Psoas muscle (tissue), 8 donors: ENCODE results near the gene SH2D1A. TPM values are rescaled to one million over a fixed set of nuclear protein-coding genes. Genes with fewer than 3 reads are reported as not detected.
"Not testable (repeated sequence)": the region's sequence is repeated elsewhere in the genome, so short reads cannot be mapped to it uniquely, and the experiment has no call there.

Experiments used
- ATAC-seq, 4 donors: fragments of 200-7000 bp; cut with Tn5 transposase; one replicate each; pipeline ENCODE4 v1.9.1; 2020; ENCODE audit warnings: moderate library complexity in 3 of 4, mild to moderate bottlenecking in 2 of 4
- DNase-seq, 2 donors: peaks; one replicate each; pipeline ENCODE4 v3.0.0-alpha.2; 2020
- H3K27ac ChIP-seq: fragments of 200-600 bp; one replicate; pipeline ENCODE4 v1.8.0; 2022
- H3K27me3 ChIP-seq, 3 donors: fragments of 200-600 bp in 1 of 3; one replicate each; pipeline versions ENCODE4 v1.6.1 to v1.8.0; 2013 to 2022; ENCODE audit warnings: low read length in 2 of 3, mild to moderate bottlenecking in 2 of 3, moderate library complexity in 1 of 3; ENCODE audit not compliant: insufficient read depth in 3 of 3
- H3K36me3 ChIP-seq, 2 donors: fragments of 200-600 bp in 1 of 2; one replicate each; pipeline versions ENCODE4 v1.6.1 to v1.8.0; 2013 to 2022; ENCODE audit warnings: low read depth in 1 of 2, mild to moderate bottlenecking in 1 of 2, moderate library complexity in 1 of 2; ENCODE audit not compliant: insufficient read depth in 1 of 2
- H3K4me1 ChIP-seq: fragments of 200-600 bp; one replicate; pipeline ENCODE4 v1.8.0; 2022
- H3K4me3 ChIP-seq: fragments of 200-600 bp; one replicate; pipeline ENCODE4 v1.8.0; 2022; ENCODE audit warnings: mild to moderate bottlenecking
- H3K9me3 ChIP-seq: fragments of 200-600 bp; one replicate; pipeline ENCODE4 v1.8.0; 2022
- CTCF ChIP-seq: fragments of 200-600 bp; IDR thresholded peaks from one replicate; pipeline ENCODE4 v1.8.0; 2022; ENCODE audit warnings: antibody characterized with exemption
- WGBS, 3 donors: extraction: QIAGEN DNeasy Blood & Tissue Kit; methylation state at CpG; one replicate each; pipeline versions ENCODE4 v1.1.6 to v1.1.7; 2013; 5-methylcytosine and 5-hydroxymethylcytosine counted together
- intact Hi-C, 2 donors: fragments of 100-400 bp; cut with DNase I; formaldehyde crosslinking; loops; one replicate each; pipeline versions ENCODE4 v1.11.0 to v1.14.2; 2022
- polyA plus RNA-seq, 3 donors: library from polyadenylated mRNA; stranded (reverse); fragments of 200-250 nt; gene quantifications; one replicate each; pipeline ENCODE4 v1.2.3, GENCODE V29; 2013
- total RNA-seq, 4 donors: library from RNA; stranded (reverse); fragmentation: NEBNext Ultra II Directional in 2 of 4; extraction: Animal tissue kit (Norgen Biotek cat#: 25700) in 2 of 4; gene quantifications; one replicate each; pipeline versions ENCODE4 v1.2.1 to v1.2.4, GENCODE V29; 2021 to 2023
- donor health status: healthy with polysubstance abuse.
- donor health status: DM: no; HTN: no; CAD: no; lungs with moderate emphysema.
- donor health status: Bipolar disorder and iron deficiency.
- donor health status: healthy.
- donor health status: DM: yes; HTN: yes; CAD: no.
- donor health status: DM: no; HTN: no; CAD: no.
- donor health status: DM: no; HTN: no; CAD: no.
- donor health status: DM: yes; HTN: yes; CAD: no.

The SH2D1A gene
- total and polyA plus RNA-seq, 7 donors: 0.05 to 0.45 (median 0.15) TPM; not detected in 4

- WGBS, 3 donors: 30 to 55% (median 52%) methylated on average over 2 of the region's 2 CpGs
- peaks cover 0 to 9% (median 0%) of the 10 kb centered on the region in 3 donors for H3K27me3 ChIP-seq
- DNase-seq (no peak), ATAC-seq (no peak)
- no peaks in the 10 kb centered on the region for H3K36me3 ChIP-seq
- no peaks in the 10 kb centered on the region for H3K4me1 ChIP-seq
- no peaks in the 10 kb centered on the region for H3K9me3 ChIP-seq
- H3K27ac ChIP-seq: no peak overlapping the region
- no peak for TF ChIP-seq CTCF
- H3K4me3 ChIP-seq: no peak overlapping the region
- intact Hi-C loops: no loop called here
Measured at GRCh38 chrX:124401696-124402095, 55.3 kb downstream of the SH2D1A start.

- no peak overlapping the region for H3K27ac ChIP-seq
- intact Hi-C loops: no loop called here
- WGBS, 3 donors: 85 to 100% (median 94%) methylated on average over 1 of the region's 1 CpG
- ATAC-seq: no peak
- no peak overlapping the region for H3K4me3 ChIP-seq
- DNase-seq: no peak
- no peak for TF ChIP-seq CTCF
- no peaks in the 10 kb centered on the region for H3K36me3 ChIP-seq
- no peaks in the 10 kb centered on the region for H3K9me3 ChIP-seq
- H3K27me3 ChIP-seq: peaks cover 0 to 5% (median 0%) of the 10 kb centered on the region in 3 donors
- H3K4me1 ChIP-seq: no peaks in the 10 kb centered on the region
Measured at GRCh38 chrX:124405868-124406267, 59.5 kb downstream of the SH2D1A start.

- Histone ChIP-seq H3K9me3 (no peaks in the 10 kb centered on the region), H3K27me3 (peaks cover 0 to 5% (median 0%) of the 10 kb centered on the region in 3 donors), H3K36me3 (no peaks in the 10 kb centered on the region), H3K4me3 (no peak overlapping the region), H3K27ac (no peak overlapping the region), H3K4me1 (no peaks in the 10 kb centered on the region)
- DNase-seq: no peak
- WGBS, 3 donors: 28 to 41% (median 37%) methylated on average over 12 of the region's 12 CpGs
- intact Hi-C loops: no loop called here
- ATAC-seq: peak; percentile 54 to 85 (median 66)
- peak; percentile 64 for TF ChIP-seq CTCF
Measured at GRCh38 chrX:124406294-124407014, 60.1 kb downstream of the SH2D1A start.

- H3K27me3 ChIP-seq: peaks cover 0 to 1% (median 0%) of the 10 kb centered on the region in 3 donors
- DNase-seq (no peak), ATAC-seq (no peak)
- H3K9me3 ChIP-seq: no peaks in the 10 kb centered on the region
- no peak for TF ChIP-seq CTCF
- intact Hi-C loops: no loop called here
- no peak overlapping the region for H3K4me3 ChIP-seq
- no peak overlapping the region for H3K27ac ChIP-seq
- no peaks in the 10 kb centered on the region for H3K36me3 ChIP-seq
- WGBS, 3 donors: 33 to 41% (median 38%) methylated on average over 1 of the region's 1 CpG
- H3K4me1 ChIP-seq: no peaks in the 10 kb centered on the region
Measured at GRCh38 chrX:124407226-124407625, 60.9 kb downstream of the SH2D1A start.

GRCh38 chrX:124408380-124408779 is 62.0 kb downstream of the SH2D1A start:
- H3K27ac ChIP-seq, H3K4me3 ChIP-seq, ATAC-seq, intact Hi-C loops, H3K4me1 ChIP-seq, DNase-seq, H3K27me3 ChIP-seq, H3K36me3 ChIP-seq, H3K9me3 ChIP-seq: not testable (repeated sequence)
- 85 to 97% (median 90%) methylated on average over 4 of the region's 6 CpGs for WGBS, 3 donors
